SK-N-SH treated with all-trans-retinoic acid at 6 μM for 48 hours (cell line): ENCODE results near the gene CHID1.

Experiments used
- ATAC-seq: fragments of 200-7000 bp; cut with Tn5 transposase; 3 replicates; pipeline ENCODE4 v1.9.1; 2020; ENCODE audit warnings: mild to moderate bottlenecking, moderate library complexity
- ARNTL ChIP-seq: fragments of 450-650 bp; formaldehyde crosslinking; IDR thresholded peaks from 2 replicates; pipeline ENCODE4 v1.5.0; 2020; ENCODE audit warnings: low read depth, mild to moderate bottlenecking, moderate library complexity, borderline replicate concordance
- BACH2 ChIP-seq: fragments of 250-450 bp; sonication (Bioruptor Pico); IDR thresholded peaks from 2 replicates; pipeline ENCODE4 v1.9.0; 2021; ENCODE audit warnings: mild to moderate bottlenecking, borderline replicate concordance
- CSDC2 ChIP-seq: fragments of 250-450 bp; sonication (Bioruptor Pico); IDR thresholded peaks from 2 replicates; pipeline ENCODE4 v1.5.0; 2020; ENCODE audit warnings: mild to moderate bottlenecking, moderate library complexity
- ESRRG ChIP-seq: fragments of 250-450 bp; sonication (Bioruptor Pico); IDR thresholded peaks from 2 replicates; pipeline ENCODE4 v1.6.1; 2021; ENCODE audit warnings: mild to moderate bottlenecking
- GLIS3 ChIP-seq: fragments of 250-450 bp; sonication (Bioruptor Pico); IDR thresholded peaks from 2 replicates; pipeline ENCODE4 v1.5.0; 2020; ENCODE audit warnings: mild to moderate bottlenecking, moderate library complexity
- ISL1 ChIP-seq: fragments of 250-450 bp; sonication (Bioruptor Pico); IDR thresholded peaks from 2 replicates; pipeline ENCODE4 v2.1.2; 2022; ENCODE audit warnings: mild to moderate bottlenecking, moderate library complexity
- OSR1 ChIP-seq: fragments of 250-450 bp; sonication (Bioruptor Pico); IDR thresholded peaks from 2 replicates; pipeline ENCODE4 v1.8.0; 2022; ENCODE audit warnings: moderate library complexity, mild to moderate bottlenecking, inconsistent platforms
- PPARA ChIP-seq: fragments of 250-450 bp; sonication (Bioruptor Pico); IDR thresholded peaks from 2 replicates; pipeline ENCODE4 v1.5.0; 2020; ENCODE audit warnings: mild to moderate bottlenecking, borderline replicate concordance
- RARB ChIP-seq: fragments of 250-450 bp; sonication (Bioruptor Pico); IDR thresholded peaks from 2 replicates; pipeline ENCODE4 v1.8.0; 2021; ENCODE audit warnings: mild to moderate bottlenecking, moderate library complexity
- SNAI2 ChIP-seq: fragments of 250-450 bp; sonication (Bioruptor Pico); IDR thresholded peaks from 2 replicates; pipeline ENCODE4 v1.5.0; 2020; ENCODE audit warnings: mild to moderate bottlenecking, moderate library complexity
- TCF4 ChIP-seq: fragments of 250-450 bp; sonication (Bioruptor Pico); IDR thresholded peaks from 2 replicates; pipeline ENCODE4 v1.8.0; 2021; ENCODE audit warnings: mild to moderate bottlenecking, moderate library complexity, borderline replicate concordance
- TOX ChIP-seq: fragments of 250-450 bp; sonication (Bioruptor Pico); IDR thresholded peaks from 2 replicates; pipeline ENCODE4 v1.8.0; 2021; ENCODE audit warnings: mild to moderate bottlenecking, moderate library complexity, borderline replicate concordance
- ZC3H10 ChIP-seq: fragments of 250-450 bp; sonication (Bioruptor Pico); IDR thresholded peaks from 2 replicates; pipeline ENCODE4 v1.5.1; 2021; ENCODE audit warnings: mild to moderate bottlenecking, moderate library complexity
- ZFP3 ChIP-seq: fragments of 250-450 bp; sonication (Bioruptor Pico); IDR thresholded peaks from 2 replicates; pipeline ENCODE4 v1.5.0; 2020; ENCODE audit warnings: mild to moderate bottlenecking, moderate library complexity
- ZFP30 ChIP-seq: fragments of 450-650 bp; formaldehyde crosslinking; IDR thresholded peaks from 2 replicates; pipeline ENCODE4 v1.5.0; 2022; ENCODE audit warnings: mild to moderate bottlenecking, moderate library complexity
- ZNF565 ChIP-seq: fragments of 450-650 bp; formaldehyde crosslinking; conservative IDR thresholded peaks from 2 replicates; pipeline ENCODE4 v1.5.0; 2020; ENCODE audit warnings: low read depth, mild to moderate bottlenecking, moderate library complexity
- ZNF70 ChIP-seq: fragments of 450-650 bp; formaldehyde crosslinking; IDR thresholded peaks from 2 replicates; pipeline ENCODE4 v1.5.0; 2020; ENCODE audit warnings: mild to moderate bottlenecking, moderate library complexity
- ZNF8 ChIP-seq: fragments of 450-650 bp; formaldehyde crosslinking; IDR thresholded peaks from 2 replicates; pipeline ENCODE4 v1.5.0; 2020; ENCODE audit warnings: mild to moderate bottlenecking, moderate library complexity
- TF ChIP-seq, protein P1 (sequence below): fragments of 250-450 bp; sonication (Bioruptor Pico); IDR thresholded peaks from 2 replicates; pipeline ENCODE4 v1.8.0; 2021; ENCODE audit warnings: low read depth, mild to moderate bottlenecking, moderate library complexity, borderline replicate concordance
- TF ChIP-seq, protein P2 (sequence below): fragments of 250-450 bp; sonication (Bioruptor Pico); IDR thresholded peaks from 2 replicates; pipeline ENCODE4 v1.5.0; 2020; ENCODE audit warnings: mild to moderate bottlenecking, moderate library complexity
- TF ChIP-seq, protein P3 (sequence below): fragments of 250-450 bp; sonication (Bioruptor Pico); IDR thresholded peaks from 2 replicates; pipeline ENCODE4 v1.8.0; 2020; ENCODE audit warnings: mild to moderate bottlenecking, moderate library complexity, borderline replicate concordance
- TF ChIP-seq, protein P4 (sequence below): fragments of 250-450 bp; sonication (Bioruptor Pico); IDR thresholded peaks from 2 replicates; pipeline ENCODE4 v1.5.1; 2021; ENCODE audit warnings: mild to moderate bottlenecking, moderate library complexity
- TF ChIP-seq, protein P5 (sequence below): fragments of 250-450 bp; sonication (Bioruptor Pico); IDR thresholded peaks from 2 replicates; pipeline ENCODE4 v1.5.1; 2020; ENCODE audit warnings: low read depth, mild to moderate bottlenecking, moderate library complexity

CHID1 gene

DNA sequence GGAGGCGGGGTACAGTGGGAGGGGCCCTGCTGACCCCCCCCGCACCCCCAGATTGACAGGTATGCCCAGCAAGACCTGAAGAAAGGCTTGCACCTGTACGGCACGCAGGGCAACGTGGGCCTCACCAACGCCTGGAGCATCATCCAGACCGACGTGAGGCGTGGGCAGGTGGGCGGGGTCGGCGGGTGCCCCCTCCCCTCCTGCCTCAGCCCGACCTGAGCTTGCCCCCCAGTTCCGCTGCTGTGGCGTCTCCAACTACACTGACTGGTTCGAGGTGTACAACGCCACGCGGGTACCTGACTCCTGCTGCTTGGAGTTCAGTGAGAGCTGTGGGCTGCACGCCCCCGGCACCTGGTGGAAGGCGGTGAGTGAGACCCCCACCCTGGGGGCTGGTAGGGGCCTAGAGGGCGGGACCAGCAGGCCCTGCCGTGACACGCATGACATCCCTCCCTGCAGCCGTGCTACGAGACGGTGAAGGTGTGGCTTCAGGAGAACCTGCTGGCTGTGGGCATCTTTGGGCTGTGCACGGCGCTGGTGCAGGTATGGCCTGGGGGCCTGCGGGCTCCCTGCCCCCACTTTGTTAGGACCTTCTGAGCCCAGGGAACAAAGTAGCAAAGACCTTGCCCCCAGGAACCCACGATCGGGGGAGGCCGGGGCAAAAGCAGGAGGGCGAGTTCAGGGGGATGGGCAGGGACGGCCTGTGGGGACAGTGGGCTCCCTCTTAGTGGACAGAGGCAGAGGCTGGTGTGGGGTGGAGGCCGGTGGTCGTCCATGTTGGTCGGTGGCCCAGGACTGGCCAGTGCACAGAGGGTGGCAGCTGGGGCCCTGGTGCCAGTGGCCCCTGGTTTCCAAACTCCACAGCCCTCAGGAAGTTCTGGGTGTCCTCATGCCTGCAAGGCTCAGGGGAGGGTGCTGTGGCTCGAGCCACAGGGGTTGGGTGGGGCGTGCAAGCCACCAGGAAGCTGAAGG is 44.9 kb downstream of the CHID1 start:
- TF ChIP-seq, protein P1, sequence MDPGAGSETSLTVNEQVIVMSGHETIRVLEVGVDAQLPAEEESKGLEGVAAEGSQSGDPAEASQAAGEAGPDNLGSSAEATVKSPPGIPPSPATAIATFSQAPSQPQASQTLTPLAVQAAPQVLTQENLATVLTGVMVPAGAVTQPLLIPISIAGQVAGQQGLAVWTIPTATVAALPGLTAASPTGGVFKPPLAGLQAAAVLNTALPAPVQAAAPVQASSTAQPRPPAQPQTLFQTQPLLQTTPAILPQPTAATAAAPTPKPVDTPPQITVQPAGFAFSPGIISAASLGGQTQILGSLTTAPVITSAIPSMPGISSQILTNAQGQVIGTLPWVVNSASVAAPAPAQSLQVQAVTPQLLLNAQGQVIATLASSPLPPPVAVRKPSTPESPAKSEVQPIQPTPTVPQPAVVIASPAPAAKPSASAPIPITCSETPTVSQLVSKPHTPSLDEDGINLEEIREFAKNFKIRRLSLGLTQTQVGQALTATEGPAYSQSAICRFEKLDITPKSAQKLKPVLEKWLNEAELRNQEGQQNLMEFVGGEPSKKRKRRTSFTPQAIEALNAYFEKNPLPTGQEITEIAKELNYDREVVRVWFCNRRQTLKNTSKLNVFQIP (CRISPR knock-in tag): no peak
- TF ChIP-seq BACH2 (CRISPR knock-in tag): no peak
- TF ChIP-seq ZFP30 (CRISPR knock-in tag): no peak
- no peak for TF ChIP-seq ZNF70
- TF ChIP-seq ZNF565 (CRISPR knock-in tag): no peak
- TF ChIP-seq GLIS3 (CRISPR knock-in tag): no peak
- TF ChIP-seq ZC3H10 (CRISPR knock-in tag): no peak
- no peak for TF ChIP-seq RARB (CRISPR knock-in tag)
- no peak for TF ChIP-seq SNAI2 (CRISPR knock-in tag)
- TF ChIP-seq ZFP3 (CRISPR knock-in tag): no peak
- TF ChIP-seq PPARA: no peak
- no peak for TF ChIP-seq ZNF8 (CRISPR knock-in tag)
- TF ChIP-seq CSDC2 (CRISPR knock-in tag): no peak
- TF ChIP-seq, protein P2, sequence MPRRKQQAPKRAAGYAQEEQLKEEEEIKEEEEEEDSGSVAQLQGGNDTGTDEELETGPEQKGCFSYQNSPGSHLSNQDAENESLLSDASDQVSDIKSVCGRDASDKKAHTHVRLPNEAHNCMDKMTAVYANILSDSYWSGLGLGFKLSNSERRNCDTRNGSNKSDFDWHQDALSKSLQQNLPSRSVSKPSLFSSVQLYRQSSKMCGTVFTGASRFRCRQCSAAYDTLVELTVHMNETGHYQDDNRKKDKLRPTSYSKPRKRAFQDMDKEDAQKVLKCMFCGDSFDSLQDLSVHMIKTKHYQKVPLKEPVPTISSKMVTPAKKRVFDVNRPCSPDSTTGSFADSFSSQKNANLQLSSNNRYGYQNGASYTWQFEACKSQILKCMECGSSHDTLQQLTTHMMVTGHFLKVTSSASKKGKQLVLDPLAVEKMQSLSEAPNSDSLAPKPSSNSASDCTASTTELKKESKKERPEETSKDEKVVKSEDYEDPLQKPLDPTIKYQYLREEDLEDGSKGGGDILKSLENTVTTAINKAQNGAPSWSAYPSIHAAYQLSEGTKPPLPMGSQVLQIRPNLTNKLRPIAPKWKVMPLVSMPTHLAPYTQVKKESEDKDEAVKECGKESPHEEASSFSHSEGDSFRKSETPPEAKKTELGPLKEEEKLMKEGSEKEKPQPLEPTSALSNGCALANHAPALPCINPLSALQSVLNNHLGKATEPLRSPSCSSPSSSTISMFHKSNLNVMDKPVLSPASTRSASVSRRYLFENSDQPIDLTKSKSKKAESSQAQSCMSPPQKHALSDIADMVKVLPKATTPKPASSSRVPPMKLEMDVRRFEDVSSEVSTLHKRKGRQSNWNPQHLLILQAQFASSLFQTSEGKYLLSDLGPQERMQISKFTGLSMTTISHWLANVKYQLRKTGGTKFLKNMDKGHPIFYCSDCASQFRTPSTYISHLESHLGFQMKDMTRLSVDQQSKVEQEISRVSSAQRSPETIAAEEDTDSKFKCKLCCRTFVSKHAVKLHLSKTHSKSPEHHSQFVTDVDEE (CRISPR knock-in tag): no peak
- no peak for TF ChIP-seq ISL1 (CRISPR knock-in tag)
- TF ChIP-seq TCF4 (CRISPR knock-in tag): no peak
- TF ChIP-seq TOX: no peak
- no peak for TF ChIP-seq OSR1 (CRISPR knock-in tag)
- no peak for TF ChIP-seq ESRRG (CRISPR knock-in tag)
- TF ChIP-seq, protein P3, sequence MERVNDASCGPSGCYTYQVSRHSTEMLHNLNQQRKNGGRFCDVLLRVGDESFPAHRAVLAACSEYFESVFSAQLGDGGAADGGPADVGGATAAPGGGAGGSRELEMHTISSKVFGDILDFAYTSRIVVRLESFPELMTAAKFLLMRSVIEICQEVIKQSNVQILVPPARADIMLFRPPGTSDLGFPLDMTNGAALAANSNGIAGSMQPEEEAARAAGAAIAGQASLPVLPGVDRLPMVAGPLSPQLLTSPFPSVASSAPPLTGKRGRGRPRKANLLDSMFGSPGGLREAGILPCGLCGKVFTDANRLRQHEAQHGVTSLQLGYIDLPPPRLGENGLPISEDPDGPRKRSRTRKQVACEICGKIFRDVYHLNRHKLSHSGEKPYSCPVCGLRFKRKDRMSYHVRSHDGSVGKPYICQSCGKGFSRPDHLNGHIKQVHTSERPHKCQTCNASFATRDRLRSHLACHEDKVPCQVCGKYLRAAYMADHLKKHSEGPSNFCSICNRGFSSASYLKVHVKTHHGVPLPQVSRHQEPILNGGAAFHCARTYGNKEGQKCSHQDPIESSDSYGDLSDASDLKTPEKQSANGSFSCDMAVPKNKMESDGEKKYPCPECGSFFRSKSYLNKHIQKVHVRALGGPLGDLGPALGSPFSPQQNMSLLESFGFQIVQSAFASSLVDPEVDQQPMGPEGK (CRISPR knock-in tag): no peak
- ATAC-seq: no peak

DNA sequence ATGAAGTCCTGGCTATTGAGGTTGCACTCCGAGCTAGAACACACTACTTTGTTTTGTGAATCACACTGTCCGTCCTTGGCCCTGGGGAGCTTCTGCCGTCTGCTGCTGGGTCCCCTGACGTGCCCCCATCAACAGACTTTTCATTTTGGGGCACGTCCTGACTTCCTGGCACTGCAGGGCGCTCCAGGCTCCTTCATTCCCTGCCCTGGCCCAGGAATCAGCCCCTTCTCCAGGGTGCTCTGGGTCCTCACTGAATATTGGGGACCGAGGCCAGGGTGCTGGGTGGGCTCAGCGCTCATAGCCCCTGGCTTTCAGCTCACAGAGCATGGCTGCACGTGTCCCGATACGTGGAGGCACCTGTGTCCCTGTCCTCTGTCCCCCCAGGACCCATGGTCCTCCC is 45.7 kb downstream of the CHID1 start:
- ATAC-seq: no peak

DNA sequence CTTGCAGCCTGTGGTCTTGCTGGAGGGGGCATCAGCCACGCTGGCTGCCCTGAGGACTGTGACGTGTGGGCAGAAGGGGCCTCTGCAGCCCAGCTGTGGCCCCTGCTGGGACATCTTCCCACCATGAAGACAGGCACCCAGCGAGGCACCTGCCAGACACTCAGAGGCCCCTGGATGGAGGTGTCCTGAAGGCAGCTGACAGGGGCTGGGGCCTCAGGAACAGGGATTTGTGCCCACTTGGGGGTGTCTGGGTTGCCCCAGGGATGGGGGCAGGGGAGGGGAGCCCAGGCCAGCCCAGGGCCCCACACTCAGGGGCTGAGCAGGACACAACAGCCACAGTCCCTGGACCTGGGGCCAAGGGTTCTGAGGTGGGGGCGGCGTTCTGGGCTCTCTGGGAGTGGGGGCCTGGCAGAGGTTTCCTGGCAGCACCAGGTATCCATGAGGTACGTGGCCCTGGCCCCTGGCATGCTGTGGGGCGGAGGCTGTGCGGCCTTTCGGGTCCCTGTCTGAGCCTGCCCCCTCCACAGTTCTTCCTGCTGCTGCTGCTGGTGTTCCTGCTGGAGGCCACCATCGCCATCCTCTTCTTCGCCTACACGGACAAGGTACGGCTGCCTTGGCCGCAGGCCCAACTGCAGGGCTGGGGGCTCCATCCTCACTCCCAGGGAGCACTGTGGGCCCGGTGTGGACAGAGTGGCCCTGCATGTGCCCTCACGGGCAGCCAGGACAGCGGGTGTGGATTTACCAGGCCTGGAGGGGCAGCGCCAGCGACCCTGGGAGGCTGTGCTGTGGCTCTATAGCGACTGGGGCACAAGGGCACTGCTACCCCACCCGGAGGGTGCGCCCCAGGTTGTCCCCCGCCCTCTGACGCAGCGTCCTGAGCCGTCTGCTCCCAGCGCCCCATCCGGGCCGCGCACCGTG is 46.4 kb downstream of the CHID1 start:
- no peak for TF ChIP-seq GLIS3 (CRISPR knock-in tag)
- TF ChIP-seq CSDC2 (CRISPR knock-in tag): no peak
- TF ChIP-seq BACH2 (CRISPR knock-in tag): no peak
- no peak for TF ChIP-seq ZNF8 (CRISPR knock-in tag)
- TF ChIP-seq OSR1 (CRISPR knock-in tag): no peak
- TF ChIP-seq ARNTL: no peak
- TF ChIP-seq, protein P4, sequence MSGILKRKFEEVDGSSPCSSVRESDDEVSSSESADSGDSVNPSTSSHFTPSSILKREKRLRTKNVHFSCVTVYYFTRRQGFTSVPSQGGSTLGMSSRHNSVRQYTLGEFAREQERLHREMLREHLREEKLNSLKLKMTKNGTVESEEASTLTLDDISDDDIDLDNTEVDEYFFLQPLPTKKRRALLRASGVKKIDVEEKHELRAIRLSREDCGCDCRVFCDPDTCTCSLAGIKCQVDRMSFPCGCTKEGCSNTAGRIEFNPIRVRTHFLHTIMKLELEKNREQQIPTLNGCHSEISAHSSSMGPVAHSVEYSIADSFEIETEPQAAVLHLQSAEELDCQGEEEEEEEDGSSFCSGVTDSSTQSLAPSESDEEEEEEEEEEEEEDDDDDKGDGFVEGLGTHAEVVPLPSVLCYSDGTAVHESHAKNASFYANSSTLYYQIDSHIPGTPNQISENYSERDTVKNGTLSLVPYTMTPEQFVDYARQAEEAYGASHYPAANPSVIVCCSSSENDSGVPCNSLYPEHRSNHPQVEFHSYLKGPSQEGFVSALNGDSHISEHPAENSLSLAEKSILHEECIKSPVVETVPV (CRISPR knock-in tag): no peak
- TF ChIP-seq SNAI2 (CRISPR knock-in tag): no peak
- no peak for TF ChIP-seq TOX
- TF ChIP-seq, protein P2 (CRISPR knock-in tag): no peak
- TF ChIP-seq ZFP3 (CRISPR knock-in tag): no peak
- no peak for TF ChIP-seq TCF4 (CRISPR knock-in tag)
- TF ChIP-seq PPARA: no peak
- TF ChIP-seq ESRRG (CRISPR knock-in tag): no peak
- TF ChIP-seq, protein P5, sequence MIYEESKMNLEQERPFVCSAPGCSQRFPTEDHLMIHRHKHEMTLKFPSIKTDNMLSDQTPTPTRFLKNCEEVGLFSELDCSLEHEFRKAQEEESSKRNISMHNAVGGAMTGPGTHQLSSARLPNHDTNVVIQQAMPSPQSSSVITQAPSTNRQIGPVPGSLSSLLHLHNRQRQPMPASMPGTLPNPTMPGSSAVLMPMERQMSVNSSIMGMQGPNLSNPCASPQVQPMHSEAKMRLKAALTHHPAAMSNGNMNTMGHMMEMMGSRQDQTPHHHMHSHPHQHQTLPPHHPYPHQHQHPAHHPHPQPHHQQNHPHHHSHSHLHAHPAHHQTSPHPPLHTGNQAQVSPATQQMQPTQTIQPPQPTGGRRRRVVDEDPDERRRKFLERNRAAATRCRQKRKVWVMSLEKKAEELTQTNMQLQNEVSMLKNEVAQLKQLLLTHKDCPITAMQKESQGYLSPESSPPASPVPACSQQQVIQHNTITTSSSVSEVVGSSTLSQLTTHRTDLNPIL (CRISPR knock-in tag): no peak
- TF ChIP-seq ZNF70: no peak
- no peak for ATAC-seq

More for the DNA sequence above, 45.7 kb downstream of the CHID1 start:
- TF ChIP-seq OSR1 (CRISPR knock-in tag): no peak
- TF ChIP-seq, all 23 proteins: peak for 0
